GM06990 (cell line): ENCODE results near the gene MYH2.

Source experiments
- DNase-seq: peaks from one replicate; pipeline ENCODE4 v3.0.0-alpha.2; 2011; ENCODE audit not compliant: insufficient read length; ENCODE audit errors: extremely low read depth
- H3K27me3 ChIP-seq: replicated peaks from 2 replicates; pipeline ENCODE4 v1.6.0; 2011; ENCODE audit warnings: low read length; ENCODE audit not compliant: control insufficient read depth, insufficient read depth
- H3K36me3 ChIP-seq: 2 replicates; pipeline ENCODE4 v1.5.1; 2011; ENCODE audit warnings: low read length; ENCODE audit not compliant: control insufficient read depth, insufficient read depth
- H3K4me3 ChIP-seq: replicated peaks from 2 replicates; pipeline ENCODE4 v1.5.1; 2011; ENCODE audit warnings: low read depth, mild to moderate bottlenecking, control low read depth, low read length
- CTCF ChIP-seq: IDR thresholded peaks from 2 replicates; pipeline ENCODE4 v1.5.1; 2011; ENCODE audit warnings: low read length, control low read depth, mild to moderate bottlenecking, inconsistent platforms; ENCODE audit not compliant: insufficient read depth, poor library complexity, severe bottlenecking

The MYH2 gene

DNA sequence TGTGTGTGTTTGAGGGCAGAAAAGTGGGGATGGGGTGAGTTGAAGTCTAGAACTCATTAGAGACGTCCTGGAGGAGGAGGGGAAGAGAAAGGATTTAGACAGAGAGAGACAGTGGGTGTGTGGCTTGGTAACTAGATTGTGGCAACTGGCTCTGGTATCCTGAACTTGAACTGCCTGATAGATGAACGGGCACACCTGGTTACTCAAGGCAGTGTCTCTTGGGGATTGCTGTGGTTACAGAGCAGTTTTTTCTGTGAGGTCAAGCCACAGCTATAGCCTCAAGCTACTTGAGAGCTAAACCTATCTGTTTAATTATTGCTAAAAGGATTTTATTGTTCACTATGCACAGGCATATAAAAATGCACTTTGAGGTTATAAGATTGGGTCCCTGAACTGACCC is 29.8 kb upstream of the MYH2 start:
- TF ChIP-seq CTCF, result no peak
- DNase-seq, result no peak
- Histone ChIP-seq H3K4me3 (no peak overlapping the region), H3K36me3 (no peaks in the 10 kb centered on the region), H3K27me3 (no peaks in the 10 kb centered on the region; the same call in 1 of the 2 replicates)

DNA sequence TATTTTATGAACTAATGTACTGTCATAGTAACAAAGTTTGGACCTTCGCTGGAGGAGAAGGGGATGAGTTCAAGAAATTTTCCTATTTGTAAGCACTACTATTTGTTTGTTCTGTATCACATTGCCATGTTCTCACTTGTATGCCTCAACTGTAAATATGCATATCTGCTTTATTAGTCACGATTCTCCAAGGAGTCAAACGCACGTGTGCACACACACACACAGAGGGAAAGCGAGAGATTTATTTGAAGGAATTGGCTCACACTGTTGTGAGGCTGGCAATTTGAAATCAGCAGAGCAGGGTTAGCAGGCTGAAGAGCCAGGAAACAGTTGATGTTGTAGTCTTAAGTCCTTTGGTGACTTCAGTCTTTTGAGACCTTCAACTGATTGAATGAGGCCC is 24.9 kb upstream of the MYH2 start:
- Histone ChIP-seq H3K4me3 (no peak overlapping the region), H3K36me3 (no peaks in the 10 kb centered on the region), H3K27me3 (no peaks in the 10 kb centered on the region)
- no peak for TF ChIP-seq CTCF
- DNase-seq, result no peak

DNA sequence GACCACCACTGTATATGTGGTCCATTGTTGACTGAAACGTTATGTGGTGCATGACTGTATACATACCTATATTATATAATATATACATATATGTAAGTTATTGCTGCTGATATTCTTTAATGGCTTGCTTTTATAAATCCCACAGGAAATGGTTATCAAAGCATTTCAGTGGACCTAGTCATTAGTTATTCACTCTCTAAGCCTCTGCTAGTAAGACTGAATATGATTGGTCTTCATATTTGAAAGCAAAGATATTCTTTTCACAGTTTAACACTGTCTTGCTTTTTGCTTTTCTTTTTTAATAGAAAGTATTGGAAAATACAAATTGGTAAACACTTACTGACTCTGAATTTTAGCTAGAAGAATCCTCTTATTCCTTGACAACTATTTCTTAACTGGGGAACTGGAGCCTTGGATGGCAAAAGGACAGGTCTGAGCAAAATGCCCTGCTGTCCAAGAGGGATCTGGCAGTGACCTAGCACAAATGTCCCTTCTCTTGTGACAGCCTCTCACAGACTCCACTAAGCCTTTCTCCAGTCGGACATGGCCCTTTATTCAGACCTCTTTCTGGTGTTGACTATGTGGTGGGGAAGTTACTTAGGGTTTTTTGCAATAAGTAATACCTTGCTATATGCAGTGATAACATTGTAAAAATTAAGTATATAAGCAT is 14.7 kb upstream of the MYH2 start:
- no peaks in the 10 kb centered on the region for H3K36me3 ChIP-seq
- TF ChIP-seq CTCF, result no peak
- DNase-seq, result no peak
- no peak overlapping the region for H3K4me3 ChIP-seq
- H3K27me3 ChIP-seq, result no peaks in the 10 kb centered on the region; the same call in 1 of the 2 replicates

DNA sequence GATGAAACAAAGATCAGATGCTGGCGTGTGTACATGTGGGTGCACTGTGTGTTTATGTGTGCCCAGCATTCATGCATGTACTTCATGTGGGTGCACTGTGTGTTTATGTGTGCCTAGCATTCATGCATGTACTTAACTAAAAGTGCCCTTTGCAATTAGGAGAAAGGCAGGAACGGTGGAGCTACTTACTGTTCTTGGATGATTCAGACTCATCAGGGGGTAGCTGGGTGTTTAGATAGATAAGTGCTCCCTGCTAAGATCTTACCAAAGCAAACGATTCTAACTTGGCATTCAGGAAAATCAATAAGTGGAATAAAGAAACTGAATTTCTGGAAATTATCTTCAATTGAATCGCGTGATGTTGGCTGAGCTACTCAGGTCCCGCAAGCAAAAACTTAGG is 8.6 kb upstream of the MYH2 start:
- no peak overlapping the region for H3K4me3 ChIP-seq
- no peak for DNase-seq
- no peaks in the 10 kb centered on the region for H3K27me3 ChIP-seq
- no peaks in the 10 kb centered on the region for H3K36me3 ChIP-seq
- no peak for TF ChIP-seq CTCF

- no peak for DNase-seq
- Histone ChIP-seq H3K36me3 (no peaks in the 10 kb centered on the region), H3K4me3 (no peak overlapping the region), H3K27me3 (no peaks in the 10 kb centered on the region)
- no peak for TF ChIP-seq CTCF
Measured at GRCh38 chr17:10557422-10557821, 8.0 kb upstream of the MYH2 start.
